Brain microvascular endothelial cell (primary cell): Measurements from ENCODE around the gene DDX28.

Experiments
- DNase-seq: peaks from one replicate; pipeline ENCODE4 v3.0.0-alpha.2; 2020
- H3K27ac ChIP-seq: fragments of 250-450 bp; sonication (Bioruptor Pico); 2 replicates; pipeline ENCODE4 v1.5.1; 2020; ENCODE audit warnings: mild to moderate bottlenecking, moderate library complexity
- H3K27me3 ChIP-seq: fragments of 250-450 bp; sonication (Bioruptor Pico); replicated peaks from 2 replicates; pipeline ENCODE4 v1.5.1; 2020; ENCODE audit warnings: mild to moderate bottlenecking
- H3K36me3 ChIP-seq: fragments of 250-450 bp; sonication (Bioruptor Pico); replicated peaks from 2 replicates; pipeline ENCODE4 v1.5.1; 2020; ENCODE audit warnings: mild to moderate bottlenecking
- H3K4me3 ChIP-seq: 2 replicates; pipeline ENCODE4 v1.5.1; 2011; ENCODE audit warnings: low read depth, mild to moderate bottlenecking, control low read depth, low read length, moderate library complexity
- in situ Hi-C: cut with HindIII; loops from 2 replicates; pipeline ENCODE4 v1.10.0; 2017; ENCODE audit warnings: low sequenced_read_pairs, low pct_ligation_motif_present
- TF ChIP-seq, protein P1 (sequence below): IDR thresholded peaks from 2 replicates; pipeline ENCODE4 v1.5.1; 2011; ENCODE audit warnings: low read depth, mild to moderate bottlenecking, moderate library complexity, low read length, control low read depth, inconsistent platforms; ENCODE audit errors: missing control alignments

The DDX28 gene

DNA sequence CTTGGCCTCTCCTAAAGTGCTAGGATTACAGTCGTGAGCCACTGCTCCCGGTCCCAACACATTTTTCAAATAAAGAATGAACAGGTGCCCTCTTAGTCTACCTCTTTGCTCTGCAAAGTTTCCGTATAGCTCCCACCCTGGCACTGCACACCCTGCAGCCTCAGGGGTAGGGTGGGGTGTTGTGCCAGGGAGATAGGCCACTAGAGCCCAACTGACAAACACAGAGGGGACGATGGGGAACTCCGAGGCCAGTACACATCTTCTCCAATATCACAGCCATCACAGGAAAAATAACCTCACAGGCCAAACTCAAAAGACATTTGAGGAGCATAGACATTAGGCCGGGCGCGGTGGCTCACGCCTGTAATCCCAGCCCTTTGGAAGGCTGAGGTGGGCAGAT, 51.9 kb downstream of the DDX28 start:
- DNase-seq: no peak
- H3K36me3 ChIP-seq: no peaks in the 10 kb centered on the region
- H3K27me3 ChIP-seq: no peaks in the 10 kb centered on the region
- TF ChIP-seq, protein P1, sequence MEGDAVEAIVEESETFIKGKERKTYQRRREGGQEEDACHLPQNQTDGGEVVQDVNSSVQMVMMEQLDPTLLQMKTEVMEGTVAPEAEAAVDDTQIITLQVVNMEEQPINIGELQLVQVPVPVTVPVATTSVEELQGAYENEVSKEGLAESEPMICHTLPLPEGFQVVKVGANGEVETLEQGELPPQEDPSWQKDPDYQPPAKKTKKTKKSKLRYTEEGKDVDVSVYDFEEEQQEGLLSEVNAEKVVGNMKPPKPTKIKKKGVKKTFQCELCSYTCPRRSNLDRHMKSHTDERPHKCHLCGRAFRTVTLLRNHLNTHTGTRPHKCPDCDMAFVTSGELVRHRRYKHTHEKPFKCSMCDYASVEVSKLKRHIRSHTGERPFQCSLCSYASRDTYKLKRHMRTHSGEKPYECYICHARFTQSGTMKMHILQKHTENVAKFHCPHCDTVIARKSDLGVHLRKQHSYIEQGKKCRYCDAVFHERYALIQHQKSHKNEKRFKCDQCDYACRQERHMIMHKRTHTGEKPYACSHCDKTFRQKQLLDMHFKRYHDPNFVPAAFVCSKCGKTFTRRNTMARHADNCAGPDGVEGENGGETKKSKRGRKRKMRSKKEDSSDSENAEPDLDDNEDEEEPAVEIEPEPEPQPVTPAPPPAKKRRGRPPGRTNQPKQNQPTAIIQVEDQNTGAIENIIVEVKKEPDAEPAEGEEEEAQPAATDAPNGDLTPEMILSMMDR: no peak
- H3K4me3 ChIP-seq: no peak overlapping the region
- in situ Hi-C loops: no loop called here
- H3K27ac ChIP-seq: no peak overlapping the region
